WI38 (cell line): ENCODE measurements around the gene ZMYND12.

Experiments used
- H3K4me3 ChIP-seq: 2 replicates; pipeline ENCODE4 v1.5.1; 2011; ENCODE audit warnings: low read depth, mild to moderate bottlenecking, control low read depth, low read length
- CTCF ChIP-seq: IDR thresholded peaks from 2 replicates; pipeline ENCODE4 v1.5.1; 2012; ENCODE audit warnings: low read depth, mild to moderate bottlenecking, control low read depth, low read length

Gene ZMYND12

GRCh38 chr1:42461196-42461595 lies 5.4 kb upstream of the ZMYND12 start:
- no peak for TF ChIP-seq CTCF
- no peak overlapping the region for H3K4me3 ChIP-seq

GRCh38 chr1:42456754-42457089 lies 900 bp upstream of the ZMYND12 start:
- peak overlapping the region; percentile 56 for H3K4me3 ChIP-seq
- TF ChIP-seq CTCF = no peak

GRCh38 chr1:42454403-42454802 lies 1.4 kb downstream of the ZMYND12 start:
- no peak for TF ChIP-seq CTCF
- H3K4me3 ChIP-seq = no peak overlapping the region

- no peak for TF ChIP-seq CTCF
- no peak overlapping the region for H3K4me3 ChIP-seq
Measured at GRCh38 chr1:42453386-42453785, 2.4 kb downstream of the ZMYND12 start.

GRCh38 chr1:42450061-42450460 lies 5.8 kb downstream of the ZMYND12 start:
- no peak overlapping the region for H3K4me3 ChIP-seq
- TF ChIP-seq CTCF = no peak

- no peak for TF ChIP-seq CTCF
- H3K4me3 ChIP-seq = no peak overlapping the region
Measured at GRCh38 chr1:42449256-42449655, 6.6 kb downstream of the ZMYND12 start.

GRCh38 chr1:42442662-42443061 lies 13.2 kb downstream of the ZMYND12 start:
- no peak for TF ChIP-seq CTCF
- H3K4me3 ChIP-seq = no peak overlapping the region
